ENCODE data around the gene TSPAN14.

GRCh38 chr10:80451132-80451531 is 3.0 kb upstream of the TSPAN14 start:
- no peak for TF ChIP-seq CTCF (optimal IDR thresholded peaks at IDR 0.05 in 1 of 3, IDR thresholded peaks at IDR 0.05 in 1 of 3, conservative IDR thresholded peaks at IDR 0.05 in 1 of 3; ENCODE audit: extremely low read depth in 1 of 3, insufficient read depth in 2 of 3, low read length in 3 of 3)
- no peak for TF ChIP-seq EZH2 (IDR thresholded peaks at IDR 0.05; ENCODE audit: low read length)
